HG03060 (cell line): ENCODE measurements around the gene ANO2.

Experiments used
- ATAC-seq: cut with Tn5 transposase; IDR thresholded peaks from one replicate; pipeline ENCODE4 v1.9.1; 2021; ENCODE audit warnings: low read depth, moderate number of reproducible peaks; ENCODE audit not compliant: unreplicated experiment

ANO2 gene

DNA sequence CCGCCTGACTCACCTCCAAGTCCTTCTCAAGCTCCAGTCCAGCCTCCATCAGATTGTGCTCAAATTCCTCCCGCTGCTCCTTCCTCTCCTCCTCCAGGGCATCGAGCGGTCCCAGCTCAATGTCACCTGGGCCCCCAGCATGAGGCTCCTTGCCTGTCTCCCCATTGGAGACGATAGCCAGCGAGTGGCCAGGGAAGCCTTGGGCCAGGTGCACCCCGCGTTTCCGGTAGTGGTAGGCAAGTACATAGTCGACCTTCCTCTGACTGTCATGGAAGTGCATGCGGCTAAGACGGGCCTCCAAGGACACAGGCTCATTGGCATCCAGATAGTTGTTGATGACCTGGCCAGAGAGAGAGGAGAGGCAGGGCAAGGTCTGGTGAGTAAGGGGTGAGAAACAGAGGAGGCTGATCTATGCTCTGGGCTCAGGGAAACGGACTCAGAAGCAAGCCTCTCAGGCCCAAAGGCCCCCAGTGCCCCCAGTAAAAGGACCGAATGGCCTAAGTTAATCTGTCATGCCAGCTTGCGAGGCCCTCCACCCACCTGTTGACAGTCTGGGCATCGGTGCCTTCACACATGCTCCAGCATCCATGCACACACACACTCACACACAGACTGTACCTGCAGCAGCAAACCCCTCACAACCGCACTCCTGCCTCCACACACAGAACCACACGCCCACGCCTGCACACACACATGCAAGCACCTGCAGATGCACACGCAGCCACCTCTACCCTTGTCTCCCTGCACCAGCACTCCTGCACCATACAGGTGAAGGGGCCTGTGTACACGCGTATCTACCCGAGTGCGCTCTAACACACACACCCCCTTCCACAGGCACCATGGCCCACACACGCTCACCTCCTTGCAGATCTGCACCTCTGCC is 23.8 kb downstream of the ANO2 start:
- no peak for ATAC-seq

DNA sequence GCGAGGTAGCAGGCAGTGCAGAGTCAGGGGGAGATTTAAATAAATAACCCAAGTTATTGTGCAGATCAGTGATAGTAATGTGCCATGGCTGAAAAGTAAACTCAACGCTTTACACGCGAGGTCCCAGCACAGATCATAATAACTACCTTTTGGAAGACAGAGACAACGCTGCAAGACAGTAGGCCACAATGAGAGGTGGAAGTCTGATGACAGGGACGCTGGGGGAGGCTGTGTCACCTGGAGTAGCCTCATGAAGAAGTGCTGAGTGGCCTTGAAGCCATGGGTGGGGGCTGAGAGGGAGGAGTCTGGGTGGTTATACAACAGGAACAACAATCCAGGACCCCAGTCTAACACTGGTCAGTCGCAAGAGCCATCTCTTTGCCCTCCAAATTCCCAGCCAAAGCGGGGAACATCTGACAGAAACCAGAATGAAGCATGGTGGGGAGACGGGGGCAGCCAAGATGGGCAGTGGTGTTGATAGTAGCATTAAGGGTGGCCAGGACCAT is 28.2 kb downstream of the ANO2 start:
- ATAC-seq = no peak

DNA sequence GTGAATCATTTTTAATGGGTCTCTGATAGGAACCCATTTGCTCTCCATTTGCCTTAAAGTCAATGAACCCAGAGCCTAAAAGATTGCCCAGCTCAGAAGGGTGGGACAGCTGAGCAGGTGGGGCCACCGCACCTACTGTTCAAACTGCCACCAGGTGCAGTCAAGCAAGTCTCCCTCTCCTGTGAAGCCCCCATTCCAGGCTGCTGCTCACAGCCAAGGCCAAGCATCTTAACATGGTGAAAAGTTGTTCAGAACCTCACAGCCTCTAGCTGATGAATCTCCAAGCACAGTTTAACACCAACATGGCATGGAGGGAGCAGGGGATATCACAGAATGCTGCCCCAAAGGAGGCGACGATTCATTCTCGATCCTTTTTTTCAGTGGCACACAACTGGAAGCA is 29.5 kb downstream of the ANO2 start:
- ATAC-seq = no peak

DNA sequence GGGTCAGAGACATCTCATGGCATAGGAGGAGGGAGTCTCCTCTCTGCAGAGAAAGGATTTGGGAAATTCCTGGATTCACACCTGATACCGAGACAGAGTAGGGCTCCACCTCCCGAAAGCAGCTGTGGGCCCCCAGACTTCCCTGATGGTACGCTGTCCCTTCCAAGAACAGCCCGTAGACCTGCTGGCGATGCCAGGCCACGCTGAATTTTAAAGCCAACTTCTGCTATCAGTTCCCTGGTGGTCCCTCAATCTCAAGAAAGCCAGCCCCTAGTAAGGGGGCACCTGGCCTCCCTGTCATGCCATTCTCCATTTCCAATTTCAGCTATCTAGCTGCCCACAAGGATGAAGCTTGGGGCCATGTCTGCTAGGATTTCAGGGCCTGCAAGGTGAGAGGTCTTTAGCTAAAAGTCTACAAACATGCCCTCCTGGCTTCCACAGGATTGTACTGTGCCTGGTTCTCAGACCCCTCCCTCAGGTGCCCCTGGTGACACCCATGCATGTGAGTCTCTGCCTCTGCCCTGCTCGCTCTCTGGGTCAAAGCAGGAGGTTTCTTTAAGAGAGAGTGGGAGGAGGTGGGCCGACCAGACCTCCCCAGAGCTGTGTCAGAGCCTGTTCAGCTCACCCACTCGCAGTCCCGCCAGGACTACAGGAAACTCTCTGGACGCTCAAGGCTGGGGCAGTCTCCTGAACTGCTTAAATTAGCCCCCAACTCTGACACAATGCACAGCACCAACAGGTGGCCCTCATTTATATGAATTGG is 30.5 kb downstream of the ANO2 start:
- ATAC-seq = no peak

DNA sequence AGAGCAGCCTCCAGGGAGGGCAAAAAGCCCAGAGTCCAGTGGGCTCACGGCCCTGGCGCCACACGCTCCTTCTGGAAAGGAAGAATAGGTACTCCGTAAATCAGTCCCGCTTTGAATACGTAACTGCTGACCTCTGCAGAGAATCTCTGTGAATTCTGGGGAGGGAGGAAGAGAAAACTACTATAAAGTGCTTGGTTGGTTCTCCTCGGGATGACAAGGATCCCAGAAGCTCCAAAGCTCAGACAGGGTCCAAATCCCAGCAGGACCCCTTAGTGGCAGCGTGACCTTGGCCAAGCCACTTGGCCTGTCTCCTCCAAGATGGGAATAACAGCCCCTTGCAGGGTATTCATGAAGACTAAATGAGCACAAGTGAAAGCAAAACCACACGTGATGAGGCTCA is 31.7 kb downstream of the ANO2 start:
- no peak for ATAC-seq

DNA sequence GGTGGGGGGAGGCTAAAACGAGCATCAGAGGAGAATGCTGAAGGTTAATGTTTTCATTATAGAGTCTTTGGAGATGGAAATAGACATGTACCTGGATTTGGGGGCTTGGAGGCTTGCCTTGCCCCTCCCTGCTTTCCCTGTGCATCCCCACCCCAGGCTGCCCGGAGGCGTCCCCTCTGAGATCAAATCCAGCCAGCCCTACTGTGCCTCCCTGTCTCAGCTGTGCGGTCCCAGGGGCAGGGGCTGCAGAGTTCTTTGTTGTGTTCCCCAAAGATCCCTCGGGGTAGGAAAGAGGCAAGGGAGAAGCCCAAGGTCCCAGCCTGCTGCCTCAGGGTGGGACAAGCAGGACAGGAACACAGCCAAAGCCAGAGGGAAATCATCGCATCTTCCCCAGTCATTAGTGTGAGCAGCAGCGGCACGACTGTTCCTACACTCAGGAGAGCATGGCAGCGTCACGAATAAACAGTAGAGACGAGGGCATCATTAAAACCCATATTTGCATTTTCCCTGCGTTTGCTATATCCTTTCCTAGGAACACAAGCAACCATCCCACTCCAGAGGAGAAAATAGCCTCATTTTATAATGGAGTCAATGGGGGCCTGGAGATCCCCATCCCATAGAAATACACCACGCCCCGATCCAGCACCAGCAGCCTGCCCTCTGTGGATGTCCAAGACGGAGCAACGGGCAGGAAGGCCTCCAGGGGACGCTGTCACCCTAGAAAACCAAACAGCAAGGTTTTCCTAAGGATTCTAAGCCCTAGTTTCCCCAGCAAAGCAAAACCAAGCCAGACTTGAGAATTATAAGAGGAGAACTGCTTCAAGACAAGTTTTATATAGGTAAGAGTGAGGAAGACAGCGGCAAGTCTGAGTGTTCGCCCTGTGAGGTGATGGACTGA is 32.4 kb downstream of the ANO2 start:
- ATAC-seq = no peak

DNA sequence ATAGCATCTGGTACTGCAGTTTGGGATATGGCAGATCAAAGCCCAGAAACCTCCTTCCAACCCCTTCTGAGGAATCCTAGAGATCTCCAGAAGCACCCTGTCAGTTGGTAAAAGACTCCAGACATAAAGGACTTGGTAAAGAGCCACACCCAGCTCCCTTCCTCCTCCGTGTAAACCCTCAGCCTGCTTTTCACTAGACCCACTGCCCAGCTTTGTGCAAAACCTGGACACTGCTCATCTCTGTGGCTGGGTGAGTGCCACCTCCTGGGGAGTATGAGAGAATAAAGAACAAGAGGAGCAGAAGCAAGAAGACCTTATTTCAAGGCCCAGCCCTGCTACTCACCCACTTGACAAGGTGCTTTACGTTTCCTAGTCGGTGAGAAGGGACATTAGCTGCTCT is 33.0 kb downstream of the ANO2 start:
- no peak for ATAC-seq

DNA sequence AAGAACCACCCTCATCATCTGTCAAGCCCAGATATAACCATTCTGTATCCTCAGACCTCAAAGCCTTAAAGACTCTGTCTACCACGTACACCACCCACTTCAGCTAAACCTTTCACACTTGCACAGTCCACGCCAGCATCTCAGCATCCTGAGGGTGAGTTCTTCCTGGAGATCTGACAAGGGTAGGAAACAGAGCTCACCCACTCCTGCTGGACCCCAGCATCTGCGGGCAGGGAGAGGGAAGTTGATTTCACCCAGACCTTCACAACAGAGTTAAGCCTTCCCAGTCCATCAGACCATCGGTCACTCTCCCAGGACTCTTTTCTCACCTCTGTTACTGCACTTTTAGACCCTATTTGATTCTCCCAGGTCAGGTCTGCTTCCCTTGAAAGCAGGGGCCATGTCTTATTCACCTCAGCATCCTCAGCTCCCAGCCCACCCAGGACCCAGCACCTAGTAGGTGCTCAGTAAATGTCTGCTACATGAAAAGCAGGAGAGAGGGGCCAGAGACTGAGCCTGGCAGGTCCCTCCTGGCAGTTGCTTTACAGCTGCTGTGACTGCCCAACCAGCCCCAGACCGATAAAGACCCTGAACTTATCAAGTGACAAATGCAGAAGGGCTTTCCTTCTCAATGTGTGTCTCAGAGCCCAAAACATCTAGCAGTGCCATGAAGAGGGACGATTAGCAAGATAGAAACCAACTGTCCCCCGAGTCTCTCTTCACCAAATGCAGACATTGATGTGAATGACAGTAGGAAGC is 34.1 kb downstream of the ANO2 start:
- no peak for ATAC-seq

DNA sequence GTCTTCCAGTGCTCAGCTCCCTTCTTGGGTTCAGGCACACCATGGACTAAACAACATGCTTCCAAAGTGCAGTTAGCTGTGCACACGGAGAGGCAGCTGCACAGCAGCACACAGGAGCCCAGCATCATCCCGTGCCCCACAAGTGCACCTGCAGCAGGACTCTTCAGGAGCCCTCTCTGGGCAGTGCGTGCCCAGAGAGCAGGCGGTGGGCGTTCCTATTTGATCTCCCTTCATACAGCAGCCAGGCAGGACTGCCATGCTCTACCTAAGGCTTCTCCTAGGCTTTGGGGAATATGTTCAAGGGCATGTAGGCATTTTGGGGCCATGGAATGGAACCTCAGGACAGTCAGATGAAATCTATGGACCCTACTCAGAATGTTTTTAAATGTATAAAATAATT is 35.5 kb downstream of the ANO2 start:
- ATAC-seq = no peak

DNA sequence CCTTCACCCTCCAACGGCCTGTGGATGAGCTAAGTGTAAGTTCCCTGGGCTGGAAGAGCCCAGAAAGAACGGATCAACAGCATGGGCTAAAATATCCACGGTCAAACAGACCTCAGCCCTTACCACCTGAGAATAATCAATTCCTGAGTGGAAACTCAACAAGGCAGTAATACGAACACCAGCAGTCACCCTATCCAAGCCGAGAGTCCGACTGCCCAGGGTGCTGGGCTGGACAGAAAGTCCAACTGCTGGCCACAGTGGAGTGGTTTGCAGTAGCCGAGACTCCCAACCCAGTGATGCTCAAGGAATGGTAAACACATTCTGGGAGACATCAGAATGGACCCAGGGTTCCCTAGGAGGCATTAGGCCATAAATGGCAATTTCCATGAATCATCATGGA is 36.8 kb downstream of the ANO2 start:
- ATAC-seq = no peak

DNA sequence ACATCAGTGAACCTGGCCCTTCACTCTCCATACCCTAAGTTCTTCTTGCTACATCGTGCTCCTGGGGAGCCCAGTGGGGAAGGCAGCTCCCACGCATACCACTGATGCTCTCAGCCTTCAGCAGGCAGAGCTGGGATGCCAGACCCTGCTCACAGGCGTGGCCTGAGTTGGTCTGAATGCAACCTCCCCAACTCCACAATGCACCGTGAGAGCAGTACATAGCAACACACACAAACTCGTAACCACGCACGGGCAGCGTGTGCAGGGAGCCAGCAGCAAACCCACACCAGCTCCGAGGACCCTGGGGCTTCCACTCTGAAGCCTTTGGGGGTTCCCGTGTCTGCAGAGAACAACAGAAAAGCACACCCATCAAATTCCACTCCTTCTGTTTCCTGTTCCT is 37.3 kb downstream of the ANO2 start:
- ATAC-seq = no peak

DNA sequence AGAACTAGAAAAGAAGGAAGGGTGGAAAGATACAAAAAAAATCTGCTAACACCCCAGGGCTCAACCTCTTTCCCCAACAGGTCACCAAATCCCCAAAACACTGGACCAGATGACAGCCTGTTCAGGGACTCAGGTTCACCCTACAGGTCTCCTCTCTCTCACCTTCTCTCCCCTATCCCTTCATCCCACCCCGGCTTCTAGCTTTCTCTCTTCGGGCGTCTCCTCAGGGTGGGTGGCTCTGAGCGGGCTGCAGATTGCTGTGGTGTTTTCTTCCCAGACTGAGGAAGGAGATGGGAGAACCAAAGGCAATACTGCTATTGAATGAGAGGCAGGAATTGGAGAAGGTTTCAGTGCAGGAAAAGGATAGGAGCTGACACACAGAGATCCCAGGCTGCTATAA is 39.3 kb downstream of the ANO2 start:
- no peak for ATAC-seq

DNA sequence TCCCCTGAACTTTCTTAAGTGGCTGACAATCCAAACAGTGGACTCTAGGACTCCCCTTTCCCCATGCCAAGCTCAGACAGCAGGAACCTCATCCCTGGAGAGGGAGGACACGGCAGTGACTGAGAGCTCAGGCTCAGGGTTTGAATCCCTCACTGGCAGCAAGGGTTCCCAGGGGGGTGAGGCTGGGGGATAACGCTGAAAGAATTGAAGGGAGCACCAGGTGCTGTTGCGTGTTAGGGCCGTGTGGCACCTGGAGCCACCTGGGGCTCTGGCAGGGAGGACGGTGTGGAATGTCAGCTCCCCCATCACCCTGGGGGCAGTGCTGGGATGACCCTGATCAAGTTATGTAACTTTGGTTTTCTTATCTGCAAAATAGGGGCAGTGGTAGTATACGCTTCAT is 40.1 kb downstream of the ANO2 start:
- no peak for ATAC-seq

DNA sequence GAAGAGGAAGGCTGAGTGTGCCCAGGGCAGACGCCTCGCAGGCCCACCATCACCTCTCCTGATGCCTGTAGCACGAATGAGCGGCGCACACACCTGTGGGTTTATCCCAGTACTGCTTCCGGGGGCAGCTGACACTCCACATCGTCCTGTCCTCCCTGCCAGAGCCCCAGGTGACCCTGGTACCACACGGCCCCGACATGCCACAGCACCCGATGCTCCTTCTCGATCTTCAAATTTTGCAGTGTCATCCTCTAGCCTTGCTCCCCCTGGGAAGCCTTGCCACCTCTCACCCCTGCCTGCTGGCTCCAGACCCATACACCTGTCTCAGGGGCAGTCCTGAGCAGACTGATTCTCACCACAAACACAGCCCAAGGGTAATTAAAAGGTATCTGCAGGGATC is 40.6 kb downstream of the ANO2 start:
- ATAC-seq = no peak

DNA sequence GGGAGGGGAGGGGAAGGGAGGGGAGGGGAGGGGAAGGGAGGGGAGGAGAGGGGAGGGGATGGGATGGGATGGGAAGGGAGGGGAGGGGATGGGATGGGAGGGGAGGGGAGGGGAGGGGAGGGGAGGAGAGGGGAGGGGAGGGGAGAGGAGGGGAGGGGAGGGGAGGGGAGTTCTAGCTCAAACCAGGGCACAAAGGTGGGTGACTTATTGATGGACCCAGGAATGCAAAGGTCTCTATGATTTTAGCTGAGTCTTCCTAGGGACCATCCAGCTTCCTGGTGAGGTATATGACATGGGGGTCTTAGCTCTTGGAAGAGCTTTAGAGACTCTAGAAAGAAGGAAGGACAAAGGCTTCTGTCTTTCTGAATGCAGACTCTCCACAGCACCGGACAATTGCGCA is 42.3 kb downstream of the ANO2 start:
- no peak for ATAC-seq

DNA sequence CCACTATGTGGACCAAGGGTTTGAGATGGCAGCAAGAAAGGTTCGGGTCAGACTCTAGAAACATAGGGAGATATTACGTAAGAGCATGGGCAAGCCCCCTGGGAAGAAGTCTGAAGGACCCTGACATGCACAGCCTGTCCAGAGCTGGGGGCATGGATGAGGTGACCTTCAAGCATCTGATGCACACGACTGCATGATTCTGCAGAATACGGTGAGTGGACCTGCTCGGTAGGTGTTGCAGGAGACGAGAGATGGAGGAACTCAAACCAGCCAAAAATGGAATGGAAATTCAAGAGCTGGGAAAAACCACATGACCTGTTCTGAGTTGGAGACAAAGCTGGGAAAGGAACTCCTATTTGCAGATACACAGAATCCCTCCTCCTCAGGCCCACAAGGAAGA is 43.6 kb downstream of the ANO2 start:
- ATAC-seq = no peak

DNA sequence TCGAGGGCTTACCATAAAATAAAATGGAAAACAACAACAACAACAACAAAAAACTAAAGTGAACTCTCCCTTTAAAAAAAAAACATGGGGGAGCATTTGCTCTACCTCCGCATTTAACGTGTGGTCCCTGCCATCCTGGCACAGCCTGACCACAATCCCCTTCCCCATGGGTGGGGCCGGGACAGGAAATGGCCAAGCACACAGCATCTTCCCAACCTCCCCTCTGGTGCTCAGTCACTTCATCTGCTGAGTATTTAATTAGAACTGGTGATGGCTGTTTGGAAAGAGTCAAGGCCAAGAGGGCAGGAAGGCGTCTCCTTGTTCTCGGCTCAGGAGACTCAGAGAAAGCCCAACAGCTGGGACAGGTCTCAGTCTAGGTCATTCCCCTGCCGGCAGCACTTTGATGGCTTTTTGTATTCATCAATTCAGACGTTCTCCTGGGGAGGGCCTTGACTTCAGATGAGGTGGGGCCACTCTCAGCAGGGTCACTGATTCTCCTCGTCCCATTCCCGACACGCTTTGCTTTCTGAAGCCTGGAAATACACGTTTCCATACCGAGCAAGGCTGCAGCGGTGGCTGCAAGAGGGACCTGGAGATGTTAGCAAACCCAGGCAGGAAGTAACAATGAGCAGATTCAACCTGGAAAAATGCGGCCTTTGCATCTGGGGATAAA is 44.4 kb downstream of the ANO2 start:
- no peak for ATAC-seq

DNA sequence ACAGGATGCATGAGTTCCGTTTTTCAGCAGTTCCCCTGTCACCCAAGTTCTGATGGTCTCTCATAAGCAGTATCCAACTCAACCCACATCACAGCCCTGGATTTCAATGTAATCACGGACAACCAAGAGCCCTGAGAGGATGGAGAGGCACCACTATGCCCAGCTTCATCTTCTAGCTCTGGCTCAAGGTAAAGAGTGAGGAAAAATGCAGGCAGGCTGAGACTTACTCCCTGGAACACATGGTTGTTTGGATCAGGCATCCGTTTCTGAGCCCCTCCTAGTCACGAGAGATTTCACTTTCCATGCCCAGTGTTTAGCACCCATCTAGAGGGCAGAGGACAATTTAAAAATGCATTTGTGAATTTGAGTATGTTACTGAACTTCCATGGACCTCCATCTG is 45.0 kb downstream of the ANO2 start:
- no peak for ATAC-seq

DNA sequence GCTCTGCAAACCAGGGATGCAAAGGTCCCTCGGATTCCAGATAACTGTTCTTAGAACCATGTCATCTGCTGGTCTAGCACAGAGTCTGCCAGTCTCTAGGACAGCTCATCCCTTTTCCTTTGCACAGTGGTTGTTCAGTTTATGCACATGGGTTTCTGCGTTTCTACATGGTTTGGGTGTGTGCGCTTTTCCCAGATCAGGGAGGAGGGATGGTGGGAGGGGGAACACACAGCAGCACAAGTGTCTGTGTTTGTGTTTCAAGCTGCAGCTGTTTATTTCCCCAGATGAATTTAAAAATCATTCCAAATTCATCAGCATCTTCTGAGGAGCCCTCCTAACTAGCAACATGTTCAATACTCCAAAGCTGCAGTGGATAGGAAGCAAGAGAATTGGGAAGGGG is 45.4 kb downstream of the ANO2 start:
- no peak for ATAC-seq

DNA sequence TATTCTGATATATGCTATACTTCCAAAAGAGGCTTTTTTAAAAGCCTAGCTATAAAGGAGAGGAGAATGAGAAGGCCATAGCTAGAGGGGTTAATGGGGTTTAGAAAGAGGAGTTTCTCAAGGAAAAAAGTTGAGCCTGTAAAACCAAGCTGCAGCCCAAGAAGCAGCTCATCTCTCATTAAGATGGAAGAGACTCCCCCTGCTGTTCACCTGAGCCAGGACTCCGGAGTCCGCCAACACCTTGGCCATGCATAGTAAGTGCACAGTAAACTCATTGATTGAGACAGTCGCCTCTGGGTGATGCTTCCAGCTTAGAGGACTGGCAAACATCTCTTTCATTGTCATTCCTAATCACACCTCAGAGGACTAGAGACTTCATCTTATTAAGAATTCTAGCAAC is 46.2 kb downstream of the ANO2 start:
- no peak for ATAC-seq
